ENCODE measurements around the gene LONRF2. TPM values are rescaled to one million over a fixed set of nuclear protein-coding genes. Genes with fewer than 3 reads are reported as not detected.

The LONRF2 gene
- total RNA-seq, 1 donor from 2014 or later, result 1.7 TPM

GRCh38 chr2:100256416-100256815 lies 65.9 kb downstream of the LONRF2 start:
- TF ChIP-seq CTCF (IDR thresholded peaks at IDR 0.05), result no peak
- Mint-ChIP-seq H3K36me3 (ENCODE audit: low read depth) (no peaks in the 10 kb centered on the region), H3K27me3 (ENCODE audit: low read depth) (no peaks in the 10 kb centered on the region), H3K4me3 (ENCODE audit: unreplicated experiment) (no peak overlapping the region), H3K9me3 (ENCODE audit: low read depth) (no peaks in the 10 kb centered on the region), H3K4me1 (ENCODE audit: low read depth) (peaks cover 20% of the 10 kb centered on the region), H3K27ac (ENCODE audit: unreplicated experiment) (no peak overlapping the region)
- DNase-seq (ENCODE audit: low spot score), result no peak

GRCh38 chr2:100254646-100255210 lies 67.6 kb downstream of the LONRF2 start:
- no peak for DNase-seq (ENCODE audit: low spot score)
- H3K36me3 Mint-ChIP-seq (ENCODE audit: low read depth), result no peaks in the 10 kb centered on the region
- H3K4me3 Mint-ChIP-seq (ENCODE audit: unreplicated experiment), result no peak overlapping the region
- no peak for TF ChIP-seq CTCF (IDR thresholded peaks at IDR 0.05)
- no peaks in the 10 kb centered on the region for H3K9me3 Mint-ChIP-seq (ENCODE audit: low read depth)
- H3K4me1 Mint-ChIP-seq (ENCODE audit: low read depth), result peaks cover 17% of the 10 kb centered on the region
- H3K27me3 Mint-ChIP-seq (ENCODE audit: low read depth), result no peaks in the 10 kb centered on the region
- no peak overlapping the region for H3K27ac Mint-ChIP-seq (ENCODE audit: unreplicated experiment)

GRCh38 chr2:100253786-100254185 lies 68.5 kb downstream of the LONRF2 start:
- no peaks in the 10 kb centered on the region for H3K36me3 Mint-ChIP-seq (ENCODE audit: low read depth)
- no peak overlapping the region for H3K27ac Mint-ChIP-seq (ENCODE audit: unreplicated experiment)
- no peaks in the 10 kb centered on the region for H3K9me3 Mint-ChIP-seq (ENCODE audit: low read depth)
- no peak for DNase-seq (ENCODE audit: low spot score)
- no peaks in the 10 kb centered on the region for H3K27me3 Mint-ChIP-seq (ENCODE audit: low read depth)
- TF ChIP-seq CTCF (IDR thresholded peaks at IDR 0.05), result no peak
- H3K4me1 Mint-ChIP-seq (ENCODE audit: low read depth), result peaks cover 17% of the 10 kb centered on the region
- no peak overlapping the region for H3K4me3 Mint-ChIP-seq (ENCODE audit: unreplicated experiment)

GRCh38 chr2:100252811-100253698 lies 69.2 kb downstream of the LONRF2 start:
- Mint-ChIP-seq H3K36me3 (ENCODE audit: low read depth) (no peaks in the 10 kb centered on the region), H3K9me3 (ENCODE audit: low read depth) (no peaks in the 10 kb centered on the region), H3K27ac (ENCODE audit: unreplicated experiment) (no peak overlapping the region), H3K4me1 (ENCODE audit: low read depth) (peaks cover 12% of the 10 kb centered on the region), H3K4me3 (ENCODE audit: unreplicated experiment) (no peak overlapping the region), H3K27me3 (ENCODE audit: low read depth) (no peaks in the 10 kb centered on the region)
- TF ChIP-seq CTCF (IDR thresholded peaks at IDR 0.05), result no peak
- DNase-seq (ENCODE audit: low spot score), result no peak

GRCh38 chr2:100250645-100251044 lies 71.7 kb downstream of the LONRF2 start:
- no peak for TF ChIP-seq CTCF (IDR thresholded peaks at IDR 0.05)
- no peaks in the 10 kb centered on the region for H3K27me3 Mint-ChIP-seq (ENCODE audit: low read depth)
- no peak overlapping the region for H3K4me3 Mint-ChIP-seq (ENCODE audit: unreplicated experiment)
- no peak overlapping the region for H3K27ac Mint-ChIP-seq (ENCODE audit: unreplicated experiment)
- no peaks in the 10 kb centered on the region for H3K36me3 Mint-ChIP-seq (ENCODE audit: low read depth)
- peaks cover 11% of the 10 kb centered on the region for H3K4me1 Mint-ChIP-seq (ENCODE audit: low read depth)
- H3K9me3 Mint-ChIP-seq (ENCODE audit: low read depth), result no peaks in the 10 kb centered on the region
- DNase-seq (ENCODE audit: low spot score), result no peak
